ENCODE data around the gene MVD. TPM values are rescaled to one million over a fixed set of nuclear protein-coding genes. Genes with fewer than 3 reads are reported as not detected.

Gene MVD
- total RNA-seq, 4 donors from 2014 or later: 20.7 to 52.5 (median 43.2) TPM

GRCh38 chr16:88706965-88707826 is 44.3 kb upstream of the MVD start:
- Histone ChIP-seq H3K4me1 (peaks cover 17 to 40% of the 10 kb centered on the region in 2 donors), H3K27me3 (no peaks in the 10 kb centered on the region), H3K27ac (peak overlapping the region in 1 of 3 donors; percentile 76), H3K4me3 (replicated peaks in 1 of 3) (peak overlapping the region; percentile 57 to 97 (median 66)), H3K9me3 (no peaks in the 10 kb centered on the region), H3K36me3 (no peaks in the 10 kb centered on the region)
- no peak for DNase-seq
- intact Hi-C loops (cut with DNase I): loop anchor here (2.0 kb wide), 1 partner anchor 136 kb away; the partner anchor contains the start of gene ZC3H18
- no peak for TF ChIP-seq CTCF (IDR thresholded peaks at IDR 0.05)
- no peak for TF ChIP-seq POLR2A (IDR thresholded peaks at IDR 0.05)
- WGBS, 2 donors: 33 to 44% methylated on average over 17 of the region's 17 CpGs

GRCh38 chr16:88706229-88706964 is 43.5 kb upstream of the MVD start, which contains the start of the genes CTU2 and RNF166:
Gene CTU2, plus strand, starts transcription at chr16:88706503. Its CDS starts 28 bp downstream, at chr16:88706531.
Gene RNF166, minus strand, starts transcription at chr16:88706408. Its CDS starts 83 bp downstream, at chr16:88706325.
- Histone ChIP-seq H3K4me1 (peaks cover 17 to 43% of the 10 kb centered on the region in 2 donors), H3K9me3 (no peaks in the 10 kb centered on the region), H3K4me3 (replicated peaks in 1 of 3) (peak within 1 kb of the TSS; percentile 57 to 97 (median 66)), H3K36me3 (no peaks in the 10 kb centered on the region), H3K27ac (peak within 1 kb of the TSS in 2 of 3 donors; percentile 74 to 76), H3K27me3 (no peaks in the 10 kb centered on the region)
- DNase-seq: peak; percentile 90 to 91
- TF ChIP-seq POLR2A (IDR thresholded peaks at IDR 0.05) (peak in 1 of 2 donors; percentile 84), CTCF (IDR thresholded peaks at IDR 0.05) (peak in 1 of 6 experiments; percentile 22)
- intact Hi-C loops (cut with DNase I): loop anchor here (2.0 kb wide), 1 partner anchor 136 kb away; the partner anchor contains the start of gene ZC3H18
- WGBS, 2 donors: 0 to 1% methylated on average over 6 to 16 of the region's 86 CpGs

GRCh38 chr16:88705801-88706228 is 42.9 kb upstream of the MVD start:
- no peaks in the 10 kb centered on the region for H3K9me3 ChIP-seq
- H3K36me3 ChIP-seq: no peaks in the 10 kb centered on the region
- 0 to 2% methylated on average over 3 to 17 of the region's 57 CpGs for WGBS, 2 donors
- peak overlapping the region; percentile 57 to 97 (median 66) for H3K4me3 ChIP-seq (replicated peaks in 1 of 3)
- H3K4me1 ChIP-seq: peaks cover 17 to 42% of the 10 kb centered on the region in 2 donors
- intact Hi-C loops (cut with DNase I): loop anchor here (2.0 kb wide), 1 partner anchor 135 kb away; the partner anchor contains the start of gene ZC3H18
- H3K27me3 ChIP-seq: no peaks in the 10 kb centered on the region
- TF ChIP-seq POLR2A (IDR thresholded peaks at IDR 0.05): no peak
- TF ChIP-seq CTCF (IDR thresholded peaks at IDR 0.05): no peak
- H3K27ac ChIP-seq: peak overlapping the region in 2 of 3 donors; percentile 53 to 76
- peak; percentile 24 to 34 for DNase-seq

- WGBS, 2 donors: 2 to 26% methylated on average over 4 to 7 of the region's 9 CpGs
- TF ChIP-seq POLR2A (IDR thresholded peaks at IDR 0.05): no peak
- Histone ChIP-seq H3K36me3 (peaks cover 0 to 4% of the 10 kb centered on the region in 2 donors), H3K4me3 (replicated peaks in 1 of 3) (peak overlapping the region; percentile 44 to 97 (median 66)), H3K4me1 (peaks cover 17 to 44% of the 10 kb centered on the region in 2 donors), H3K9me3 (no peaks in the 10 kb centered on the region), H3K27me3 (no peaks in the 10 kb centered on the region), H3K27ac (peak overlapping the region in 2 of 3 donors; percentile 53 to 76)
- DNase-seq: peak; percentile 45 to 61
- intact Hi-C loops (cut with DNase I): no loop called here
Measured at GRCh38 chr16:88705076-88705684, 42.3 kb upstream of the MVD start.

All from thyroid gland (tissue), 4 donors.